SU-DHL-6 (cell line): ENCODE measurements around the gene CFAP298.

Source experiments
- H2AFZ ChIP-seq: fragments of 200-600 bp; sonication (generic); 2 replicates; pipeline ENCODE4 v1.6.1; 2014; ENCODE audit warnings: low read depth, mild to moderate bottlenecking, moderate library complexity, mixed read lengths, antibody characterized with exemption, low read length; ENCODE audit not compliant: severe bottlenecking
- H3F3A ChIP-seq: fragments of 200-600 bp; shearing (Covaris generic); 2 replicates; pipeline ENCODE4 v1.6.0; 2016; ENCODE audit warnings: antibody characterized with exemption, mild to moderate bottlenecking; ENCODE audit not compliant: insufficient read depth
- H3K27ac ChIP-seq: fragments of 200-600 bp; sonication (generic); 2 replicates; pipeline ENCODE4 v1.5.1; 2016; ENCODE audit warnings: low read depth, mild to moderate bottlenecking, low read length, moderate library complexity, mixed read lengths
- H3K27me3 ChIP-seq: fragments of 200-600 bp; sonication (generic), shearing (Covaris generic); 2 replicates; pipeline ENCODE4 v1.6.0; 2014; ENCODE audit warnings: mild to moderate bottlenecking, low read length
- H3K36me3 ChIP-seq: fragments of 200-600 bp; sonication (generic); 2 replicates; pipeline ENCODE4 v1.6.1; 2014; ENCODE audit warnings: mild to moderate bottlenecking, low read length, mixed read lengths
- H3K4me2 ChIP-seq: fragments of 300-600, 200-600 bp; shearing (Covaris generic), sonication (generic); 2 replicates; pipeline ENCODE4 v1.6.0; 2014; ENCODE audit warnings: low read length, low read depth, mild to moderate bottlenecking; ENCODE audit not compliant: poor library complexity, severe bottlenecking
- H3K4me3 ChIP-seq: fragments of 200-600 bp; sonication (generic); 2 replicates; pipeline ENCODE4 v1.5.1; 2014; ENCODE audit warnings: antibody characterized with exemption, low read length, mild to moderate bottlenecking, mixed read lengths; ENCODE audit not compliant: insufficient read depth, poor library complexity, severe bottlenecking
- H3K79me2 ChIP-seq: fragments of 200-600 bp; sonication (generic); 2 replicates; pipeline ENCODE4 v1.6.1; 2014; ENCODE audit warnings: mild to moderate bottlenecking, low read length, moderate library complexity; ENCODE audit not compliant: insufficient read depth
- H3K9ac ChIP-seq: fragments of 200-600 bp; sonication (generic); 2 replicates; pipeline ENCODE4 v1.7.0; 2014; ENCODE audit warnings: mild to moderate bottlenecking, low read length
- H3K9me2 ChIP-seq: fragments of 200-600 bp; sonication (generic); replicated peaks from 2 replicates; pipeline ENCODE4 v1.6.1; 2014; ENCODE audit warnings: low read length; ENCODE audit not compliant: insufficient read depth
- H3K9me3 ChIP-seq: fragments of 200-600 bp; sonication (generic); 2 replicates; pipeline ENCODE4 v1.6.1; 2014; ENCODE audit warnings: low read length, mixed read lengths; ENCODE audit not compliant: insufficient read depth
- H4K20me1 ChIP-seq: fragments of 200-600 bp; sonication (generic); 2 replicates; pipeline ENCODE4 v1.6.1; 2014; ENCODE audit warnings: low read depth, mild to moderate bottlenecking, antibody characterized with exemption, low read length, moderate library complexity, mixed read lengths
- CTCF ChIP-seq: fragments of 200-600 bp; sonication (generic); IDR thresholded peaks from one replicate; pipeline ENCODE4 v1.5.1; 2017; ENCODE audit warnings: antibody characterized with exemption, mild to moderate bottlenecking, low read length, moderate library complexity; ENCODE audit not compliant: insufficient read depth, poor library complexity, severe bottlenecking
- EZH2phosphoT487 ChIP-seq: fragments of 200-600 bp; sonication (generic), shearing (Covaris generic); conservative IDR thresholded peaks from 2 replicates; pipeline ENCODE4 v1.6.1; 2018; ENCODE audit warnings: mild to moderate bottlenecking, antibody characterized with exemption, low read length, moderate library complexity, mixed read lengths

CFAP298 gene

GRCh38 chr21:32590130-32590529 is 22.0 kb downstream of the CFAP298 start:
- Histone ChIP-seq H3K9me3 (no peaks in the 10 kb centered on the region), H2AFZ (no peak overlapping the region), H3K27me3 (no peaks in the 10 kb centered on the region), H3K9ac (no peak overlapping the region), H3K27ac (no peak overlapping the region), H4K20me1 (no peaks in the 10 kb centered on the region), H3F3A (no peaks in the 10 kb centered on the region), H3K79me2 (no peaks in the 10 kb centered on the region), H3K36me3 (no peaks in the 10 kb centered on the region), H3K4me2 (no peak overlapping the region), H3K4me3 (no peak overlapping the region), H3K9me2 (no peaks in the 10 kb centered on the region)
- TF ChIP-seq CTCF (no peak), EZH2phosphoT487 (no peak)

DNA sequence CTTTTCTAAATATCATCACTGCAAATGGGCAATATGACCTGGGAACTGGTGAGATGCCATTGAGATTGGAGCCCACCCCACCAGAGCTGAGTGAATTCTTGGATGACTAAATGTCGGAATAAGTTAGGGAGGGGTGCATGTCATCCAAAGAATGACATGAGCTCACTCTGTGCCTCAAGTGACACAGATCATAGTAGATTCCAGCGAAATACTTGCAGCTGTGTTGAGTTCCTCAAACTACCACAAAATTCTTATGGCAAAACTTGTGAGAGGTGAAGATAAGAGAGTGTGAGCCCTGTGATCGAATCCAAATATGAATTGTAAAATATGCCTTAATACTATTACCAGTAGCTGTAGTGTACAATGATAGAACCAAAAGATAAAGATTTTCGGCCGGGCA is 24.5 kb downstream of the CFAP298 start:
- Histone ChIP-seq H3F3A (no peaks in the 10 kb centered on the region), H3K36me3 (no peaks in the 10 kb centered on the region), H3K9ac (no peak overlapping the region), H3K4me3 (no peak overlapping the region), H3K27ac (no peak overlapping the region), H2AFZ (no peak overlapping the region), H3K9me2 (no peaks in the 10 kb centered on the region), H3K79me2 (no peaks in the 10 kb centered on the region), H3K9me3 (no peaks in the 10 kb centered on the region), H4K20me1 (no peaks in the 10 kb centered on the region), H3K4me2 (no peak overlapping the region), H3K27me3 (no peaks in the 10 kb centered on the region)
- no peak for TF ChIP-seq CTCF
- TF ChIP-seq EZH2phosphoT487 = no peak

DNA sequence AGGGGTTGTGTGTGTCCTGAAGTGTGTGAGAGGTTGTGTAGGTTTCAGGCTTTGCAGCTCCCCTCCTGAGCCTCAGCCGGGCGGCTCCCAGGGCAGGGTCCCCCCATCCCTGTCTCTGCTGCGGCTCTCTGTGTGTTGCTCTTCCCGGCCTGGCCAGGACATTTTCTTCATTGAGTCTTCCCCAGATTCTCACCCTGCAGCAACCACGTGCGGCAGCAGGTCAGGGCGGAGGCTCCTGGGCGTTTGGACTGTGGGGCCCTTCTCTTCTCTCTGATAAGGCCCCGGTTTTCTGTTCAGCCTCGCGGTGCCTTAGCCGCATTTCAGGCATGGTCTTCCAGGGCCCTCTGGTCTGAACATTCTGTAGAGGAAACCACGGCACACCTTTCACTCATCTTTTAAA is 25.1 kb downstream of the CFAP298 start:
- Histone ChIP-seq H4K20me1 (no peaks in the 10 kb centered on the region), H3K4me3 (no peak overlapping the region), H3F3A (no peaks in the 10 kb centered on the region), H3K79me2 (no peaks in the 10 kb centered on the region), H3K4me2 (no peak overlapping the region), H3K36me3 (no peaks in the 10 kb centered on the region), H3K9me2 (no peaks in the 10 kb centered on the region), H3K9ac (no peak overlapping the region), H3K27ac (no peak overlapping the region), H2AFZ (no peak overlapping the region), H3K27me3 (no peaks in the 10 kb centered on the region), H3K9me3 (no peaks in the 10 kb centered on the region)
- TF ChIP-seq CTCF (no peak), EZH2phosphoT487 (no peak)

DNA sequence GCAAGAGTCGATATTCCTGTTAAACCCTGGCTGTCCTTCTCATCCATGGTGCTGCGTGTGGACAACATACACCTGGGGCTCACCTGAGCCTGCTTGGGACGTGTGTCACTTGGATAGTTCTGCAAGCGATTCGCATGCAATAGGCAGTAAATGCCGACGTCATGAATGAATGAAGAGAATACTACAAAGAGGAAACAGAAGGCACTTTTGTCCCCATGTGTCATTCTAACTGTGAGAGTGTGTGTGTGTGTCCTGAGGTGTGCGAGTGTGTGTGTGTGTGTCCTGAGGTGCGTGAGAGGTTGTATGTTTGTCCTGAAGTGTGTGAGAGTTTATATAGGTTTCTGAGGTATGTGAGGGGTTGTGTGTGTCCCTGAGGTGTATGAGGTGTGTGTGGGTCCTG is 26.2 kb downstream of the CFAP298 start:
- no peaks in the 10 kb centered on the region for H4K20me1 ChIP-seq

More for the DNA sequence above, 26.2 kb downstream of the CFAP298 start:
- H3K9ac ChIP-seq = no peak overlapping the region
- no peaks in the 10 kb centered on the region for H3K79me2 ChIP-seq
- H3K9me2 ChIP-seq = no peaks in the 10 kb centered on the region
- H2AFZ ChIP-seq = no peak overlapping the region
- H3K9me3 ChIP-seq = no peaks in the 10 kb centered on the region
- H3K4me3 ChIP-seq = no peak overlapping the region
- no peak overlapping the region for H3K4me2 ChIP-seq
- no peak overlapping the region for H3K27ac ChIP-seq
- H3K36me3 ChIP-seq = no peaks in the 10 kb centered on the region
- no peaks in the 10 kb centered on the region for H3K27me3 ChIP-seq
- no peak for TF ChIP-seq CTCF
- no peak for TF ChIP-seq EZH2phosphoT487
- no peaks in the 10 kb centered on the region for H3F3A ChIP-seq
